Stimulated activated CD4-positive, alpha-beta T cell treated with anti-CD3 and anti-CD28 coated beads, Interleukin-15, amount 100 ng/mL, for 1 hour (primary cell): ENCODE measurements around the gene DOCK1.
"Not testable (repeated sequence)": the region's sequence is repeated elsewhere in the genome, so short reads cannot be mapped to it uniquely, and the experiment has no call there.

Experiments
- DNase-seq, 2 donors: peaks; one replicate each; pipeline ENCODE4 v3.0.0-alpha.2; 2020; ENCODE audit warnings: low read depth in 1 of 2, low spot score in 1 of 2

Gene DOCK1

GRCh38 chr10:127259347-127259746 is 354.1 kb downstream of the DOCK1 start:
- DNase-seq = no peak

- no peak for DNase-seq
Measured at GRCh38 chr10:127262606-127263005, 357.4 kb downstream of the DOCK1 start.

GRCh38 chr10:127265288-127265687 is 360.1 kb downstream of the DOCK1 start:
- no peak for DNase-seq

GRCh38 chr10:127266431-127266830 is 361.2 kb downstream of the DOCK1 start:
- DNase-seq = no peak

- DNase-seq = no peak
Measured at GRCh38 chr10:127267442-127267841, 362.2 kb downstream of the DOCK1 start.

- no peak for DNase-seq
Measured at GRCh38 chr10:127272076-127272475, 366.8 kb downstream of the DOCK1 start.

- no peak for DNase-seq
Measured at GRCh38 chr10:127275272-127275671, 370.0 kb downstream of the DOCK1 start.

GRCh38 chr10:127275793-127276450 is 370.7 kb downstream of the DOCK1 start:
- DNase-seq = no peak

GRCh38 chr10:127276794-127277462 is 371.7 kb downstream of the DOCK1 start:
- DNase-seq = no peak

GRCh38 chr10:127278001-127278400 is 372.8 kb downstream of the DOCK1 start:
- no peak for DNase-seq

GRCh38 chr10:127279334-127279774 is 374.1 kb downstream of the DOCK1 start:
- no peak for DNase-seq

- DNase-seq = no peak
Measured at GRCh38 chr10:127280446-127280845, 375.2 kb downstream of the DOCK1 start.

- no peak for DNase-seq
Measured at GRCh38 chr10:127283017-127283416, 377.8 kb downstream of the DOCK1 start.

GRCh38 chr10:127283576-127283975 is 378.3 kb downstream of the DOCK1 start:
- DNase-seq = no peak

- DNase-seq = no peak
Measured at GRCh38 chr10:127290850-127291249, 385.6 kb downstream of the DOCK1 start.

GRCh38 chr10:127291329-127291728 is 386.1 kb downstream of the DOCK1 start:
- DNase-seq = no peak

- DNase-seq = no peak
Measured at GRCh38 chr10:127292888-127293287, 387.7 kb downstream of the DOCK1 start.

GRCh38 chr10:127293640-127294039 is 388.4 kb downstream of the DOCK1 start:
- peak; percentile 2 to 7 for DNase-seq

- DNase-seq = no peak
Measured at GRCh38 chr10:127296696-127297095, 391.5 kb downstream of the DOCK1 start.

- no peak for DNase-seq
Measured at GRCh38 chr10:127298381-127298780, 393.2 kb downstream of the DOCK1 start.

GRCh38 chr10:127299192-127299591 is 394.0 kb downstream of the DOCK1 start:
- not testable (repeated sequence) for DNase-seq

GRCh38 chr10:127299956-127300689 is 394.9 kb downstream of the DOCK1 start:
- no peak for DNase-seq
